OCI-LY3 (cell line): ENCODE data around the gene MCM6.

Source experiments
- EZH2phosphoT487 ChIP-seq: fragments of 200-600 bp; shearing (Covaris generic); IDR thresholded peaks from 2 replicates; pipeline ENCODE4 v1.6.1; 2018; ENCODE audit warnings: antibody characterized with exemption, mixed run types, low read depth
- TF ChIP-seq, protein P1 (sequence below): fragments of 200-600, 300-600 bp; sonication (generic); IDR thresholded peaks from 2 replicates; pipeline ENCODE4 v1.5.1; 2014; ENCODE audit warnings: antibody characterized with exemption, low read length, low read depth

DNA sequence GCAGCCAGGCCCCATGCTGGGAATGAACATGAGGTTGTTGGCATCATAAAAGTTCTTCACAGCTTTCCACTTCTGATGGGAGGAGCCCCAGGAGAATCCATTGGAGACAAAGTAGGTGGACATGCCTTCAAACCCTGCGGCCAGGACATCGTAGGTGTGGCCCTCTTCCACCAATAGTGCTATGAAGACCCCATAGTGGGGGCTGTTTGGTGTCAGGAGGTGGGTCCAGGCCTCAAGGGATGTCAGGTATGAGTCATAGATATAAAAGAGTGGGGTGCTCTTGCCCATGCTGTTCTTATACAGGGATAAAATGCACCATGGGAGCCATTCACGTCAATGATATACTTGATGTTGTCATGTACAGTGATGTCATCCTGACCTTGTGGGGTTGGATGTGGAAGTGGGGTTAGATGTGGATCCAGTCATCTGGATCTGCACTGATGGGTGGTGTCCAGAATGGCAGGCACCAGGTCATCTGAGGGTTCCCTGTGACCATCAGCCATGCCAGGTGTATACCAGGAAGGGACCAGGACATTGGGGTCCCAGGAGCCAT, 22.1 kb upstream of the MCM6 start:
- TF ChIP-seq, protein P1, sequence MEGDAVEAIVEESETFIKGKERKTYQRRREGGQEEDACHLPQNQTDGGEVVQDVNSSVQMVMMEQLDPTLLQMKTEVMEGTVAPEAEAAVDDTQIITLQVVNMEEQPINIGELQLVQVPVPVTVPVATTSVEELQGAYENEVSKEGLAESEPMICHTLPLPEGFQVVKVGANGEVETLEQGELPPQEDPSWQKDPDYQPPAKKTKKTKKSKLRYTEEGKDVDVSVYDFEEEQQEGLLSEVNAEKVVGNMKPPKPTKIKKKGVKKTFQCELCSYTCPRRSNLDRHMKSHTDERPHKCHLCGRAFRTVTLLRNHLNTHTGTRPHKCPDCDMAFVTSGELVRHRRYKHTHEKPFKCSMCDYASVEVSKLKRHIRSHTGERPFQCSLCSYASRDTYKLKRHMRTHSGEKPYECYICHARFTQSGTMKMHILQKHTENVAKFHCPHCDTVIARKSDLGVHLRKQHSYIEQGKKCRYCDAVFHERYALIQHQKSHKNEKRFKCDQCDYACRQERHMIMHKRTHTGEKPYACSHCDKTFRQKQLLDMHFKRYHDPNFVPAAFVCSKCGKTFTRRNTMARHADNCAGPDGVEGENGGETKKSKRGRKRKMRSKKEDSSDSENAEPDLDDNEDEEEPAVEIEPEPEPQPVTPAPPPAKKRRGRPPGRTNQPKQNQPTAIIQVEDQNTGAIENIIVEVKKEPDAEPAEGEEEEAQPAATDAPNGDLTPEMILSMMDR: no peak
- TF ChIP-seq EZH2phosphoT487: no peak
